Activated CD4-positive, alpha-beta T cell treated with anti-CD3 and anti-CD28 coated beads for 4 hours (primary cell): ENCODE measurements around the gene NGEF.

Experiments used
- DNase-seq, 2 donors: peaks; one replicate each; pipeline ENCODE4 v3.0.0-alpha.2; 2020

The NGEF gene

DNA sequence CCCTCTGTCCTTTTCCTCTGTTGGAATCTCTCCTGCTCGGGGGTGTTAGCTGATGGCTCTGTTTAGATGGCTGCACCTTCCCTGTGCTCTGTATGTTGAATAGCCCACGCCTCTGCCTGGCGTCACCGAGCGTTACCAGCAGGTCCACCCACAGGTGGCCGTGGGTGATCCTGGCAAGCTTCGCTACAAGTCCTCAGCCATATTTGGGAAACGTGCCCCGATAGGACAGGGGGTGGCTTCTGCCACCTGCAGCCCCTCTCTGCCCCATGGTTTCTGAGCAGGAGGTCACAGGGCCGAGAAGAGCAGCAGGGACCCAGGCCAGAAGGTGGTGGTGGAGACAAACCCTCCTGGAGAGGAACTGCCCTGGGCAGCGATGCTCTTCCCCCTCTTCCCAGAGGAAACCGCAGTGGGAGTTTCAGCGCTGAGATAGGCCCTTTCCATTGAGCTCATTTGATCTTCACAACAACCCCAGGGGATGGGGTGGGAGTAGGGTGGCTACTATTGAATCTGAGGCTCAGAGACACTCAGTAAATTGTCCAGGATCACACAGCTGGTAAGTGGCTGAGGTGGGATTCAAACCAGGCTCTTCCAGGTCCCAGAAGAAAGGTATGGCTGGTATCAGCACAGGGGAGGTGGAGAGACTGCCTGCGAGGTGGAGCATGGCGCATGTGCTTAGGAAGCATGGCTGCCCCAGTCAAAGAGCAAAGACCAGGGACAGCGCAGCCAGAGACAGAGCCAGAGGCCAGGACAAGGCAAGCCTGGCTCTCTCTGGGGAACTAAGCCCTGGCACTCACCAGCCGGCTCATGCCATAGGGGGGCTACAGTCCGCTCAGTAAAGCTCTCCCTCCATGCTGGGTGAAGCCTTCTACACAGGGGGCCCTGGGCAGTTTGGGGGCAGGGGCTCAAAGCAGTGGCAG lies 15.0 kb downstream of the NGEF start:
- no peak for DNase-seq

DNA sequence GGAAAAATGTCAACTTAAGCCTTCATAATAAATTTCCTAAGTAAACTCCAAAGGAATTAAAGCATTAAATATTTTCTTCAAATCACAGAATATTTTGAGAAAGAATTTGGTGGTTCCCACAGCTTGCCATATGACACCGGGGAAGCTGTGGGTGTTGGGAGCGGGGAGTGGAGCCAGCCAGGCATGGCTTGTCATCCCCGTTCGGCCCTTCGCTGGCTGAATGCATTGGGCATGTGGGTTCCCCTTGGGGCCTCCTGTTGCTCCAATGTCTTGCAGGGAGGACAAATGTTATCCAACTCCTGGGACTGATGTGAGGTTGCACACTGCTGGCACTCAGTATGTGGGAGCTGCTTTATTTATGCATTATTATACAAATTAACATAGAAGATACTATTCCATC lies 18.6 kb downstream of the NGEF start:
- no peak for DNase-seq

DNA sequence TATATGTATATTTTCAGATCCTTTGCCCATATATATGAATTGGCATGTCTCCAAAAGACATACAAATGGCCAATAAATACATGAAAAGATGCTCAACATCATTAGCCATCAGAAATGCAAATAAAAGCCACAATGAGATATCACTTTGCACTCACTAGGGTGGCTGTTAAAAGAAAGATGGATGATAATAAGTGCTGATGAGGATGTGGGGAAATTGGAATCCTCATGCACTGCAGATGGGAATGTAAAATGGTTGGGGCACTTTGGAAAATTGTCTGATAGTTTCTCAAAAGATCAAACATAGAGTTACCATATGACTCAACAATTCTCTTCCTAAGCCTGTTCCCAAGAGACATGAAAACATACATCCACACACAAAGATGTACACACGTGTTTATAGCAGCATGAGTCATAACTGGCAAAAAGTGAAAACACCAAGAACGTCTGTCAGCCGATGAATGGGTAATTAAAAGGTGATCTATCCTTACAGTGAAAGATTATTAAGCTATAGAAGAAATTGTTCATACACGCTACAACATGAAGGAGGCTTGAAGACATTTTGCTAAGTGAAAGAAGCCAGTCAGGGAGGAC lies 19.7 kb downstream of the NGEF start:
- DNase-seq: no peak

DNA sequence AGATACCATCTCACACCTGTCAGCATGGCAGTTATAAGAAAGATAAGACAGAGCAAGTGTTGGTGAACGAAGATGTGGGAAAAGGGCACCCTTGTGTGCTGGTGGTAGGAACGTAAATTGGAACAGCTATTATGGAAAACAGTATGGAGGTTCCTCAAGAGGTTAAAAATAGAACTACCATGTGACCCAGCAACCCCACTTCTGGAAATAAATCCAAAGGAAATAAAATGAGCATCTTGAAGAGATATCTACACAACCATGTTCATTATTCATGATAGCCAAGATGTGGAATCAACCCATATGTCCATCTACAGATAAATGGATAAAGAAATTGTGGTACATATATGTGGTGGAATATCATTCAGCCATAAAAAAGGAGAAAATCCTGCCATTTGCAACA lies 26.9 kb downstream of the NGEF start:
- no peak for DNase-seq

DNA sequence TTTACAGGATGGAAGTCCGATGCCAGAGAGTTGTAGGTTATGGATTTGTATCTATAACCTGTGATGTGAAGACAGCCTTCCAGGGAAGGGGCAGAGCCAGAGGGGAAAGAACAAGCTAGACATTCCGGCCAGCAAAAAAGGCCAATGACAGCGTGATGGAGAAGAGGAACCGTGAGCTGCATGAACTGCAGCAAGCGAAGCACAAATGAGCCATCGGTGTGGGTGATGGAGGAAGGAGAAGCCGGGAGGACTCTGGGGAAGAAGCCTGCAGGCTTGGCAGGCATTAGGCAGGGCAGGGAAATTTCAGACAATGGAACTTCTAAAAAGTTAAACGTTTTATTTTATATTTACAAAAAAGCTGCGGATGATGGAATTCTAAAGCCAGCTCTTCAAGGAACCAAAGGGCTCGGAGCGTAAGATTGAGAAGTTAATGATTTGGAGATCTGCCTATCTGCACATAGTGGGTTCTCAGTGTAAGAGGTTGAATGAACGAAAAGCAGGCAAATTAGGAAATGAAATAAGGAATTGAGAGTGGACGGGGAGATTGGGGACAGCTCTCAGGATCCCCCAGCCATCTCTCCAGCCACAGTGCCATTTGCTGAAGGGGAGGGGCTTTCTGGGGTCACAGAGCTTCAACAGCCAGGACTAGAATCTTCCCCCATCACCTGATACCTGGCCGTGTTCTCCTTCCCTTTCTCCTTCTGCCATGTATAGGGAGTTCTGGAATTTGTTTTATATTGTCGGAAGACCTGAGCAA lies 28.4 kb downstream of the NGEF start:
- no peak for DNase-seq

DNA sequence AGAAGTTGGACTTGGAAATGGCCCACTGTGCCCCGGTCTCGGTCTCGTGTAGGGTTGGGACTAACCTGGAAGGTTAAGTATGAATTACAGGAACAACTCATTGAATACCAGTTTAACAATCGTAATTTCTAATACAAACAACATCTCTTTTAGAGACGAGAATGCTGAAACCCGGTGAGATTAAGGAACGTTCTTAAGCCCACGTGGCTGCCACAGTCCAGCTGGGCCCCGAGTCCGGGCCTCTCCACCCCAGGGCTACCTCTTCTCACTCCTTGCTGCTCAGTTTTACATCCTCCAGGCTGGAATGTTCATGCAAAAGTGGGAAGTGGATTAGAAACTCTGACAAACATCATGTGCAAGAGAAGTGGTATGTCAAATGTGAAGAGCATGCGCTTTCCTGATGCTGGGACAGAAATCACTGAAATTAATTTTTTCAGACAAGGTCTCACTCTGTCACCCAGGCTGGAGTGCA lies 29.4 kb downstream of the NGEF start:
- DNase-seq: no peak

DNA sequence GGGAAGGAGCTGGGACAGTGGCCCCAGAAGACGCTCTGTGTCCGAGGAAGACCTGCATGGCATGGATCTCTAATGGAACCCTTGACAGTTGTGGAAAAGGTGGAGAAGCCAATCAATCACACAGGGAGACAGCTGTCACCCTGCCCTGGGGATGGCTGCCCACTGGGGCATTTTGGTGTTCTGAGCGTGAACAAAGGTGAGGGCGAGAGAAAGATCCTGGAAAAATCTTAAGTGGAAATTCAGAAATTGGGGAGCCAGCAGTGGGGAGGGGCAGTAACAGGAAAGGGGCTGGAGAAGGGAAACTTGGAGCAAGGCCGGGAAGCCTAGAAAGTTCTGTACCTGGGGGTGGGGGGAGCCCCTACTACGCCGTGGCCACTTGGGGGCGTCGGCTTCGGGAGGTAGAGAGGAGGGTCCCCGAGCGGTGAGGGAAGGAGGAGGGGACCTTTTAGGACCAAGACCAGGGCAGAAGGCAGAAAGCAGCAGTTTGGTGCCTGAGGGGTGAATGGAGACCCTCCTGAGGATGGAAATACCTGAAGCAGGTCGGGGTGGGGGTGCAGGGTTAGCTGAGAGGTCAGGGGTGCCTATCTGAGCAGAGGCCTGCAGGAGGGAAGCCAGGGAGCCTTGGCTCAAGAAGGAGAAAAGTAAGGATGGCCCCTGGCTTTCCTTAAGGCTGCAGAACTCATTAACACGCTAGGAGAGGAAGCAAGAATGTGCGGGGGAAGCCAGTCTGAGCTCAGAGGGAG lies 30.0 kb downstream of the NGEF start:
- no peak for DNase-seq

DNA sequence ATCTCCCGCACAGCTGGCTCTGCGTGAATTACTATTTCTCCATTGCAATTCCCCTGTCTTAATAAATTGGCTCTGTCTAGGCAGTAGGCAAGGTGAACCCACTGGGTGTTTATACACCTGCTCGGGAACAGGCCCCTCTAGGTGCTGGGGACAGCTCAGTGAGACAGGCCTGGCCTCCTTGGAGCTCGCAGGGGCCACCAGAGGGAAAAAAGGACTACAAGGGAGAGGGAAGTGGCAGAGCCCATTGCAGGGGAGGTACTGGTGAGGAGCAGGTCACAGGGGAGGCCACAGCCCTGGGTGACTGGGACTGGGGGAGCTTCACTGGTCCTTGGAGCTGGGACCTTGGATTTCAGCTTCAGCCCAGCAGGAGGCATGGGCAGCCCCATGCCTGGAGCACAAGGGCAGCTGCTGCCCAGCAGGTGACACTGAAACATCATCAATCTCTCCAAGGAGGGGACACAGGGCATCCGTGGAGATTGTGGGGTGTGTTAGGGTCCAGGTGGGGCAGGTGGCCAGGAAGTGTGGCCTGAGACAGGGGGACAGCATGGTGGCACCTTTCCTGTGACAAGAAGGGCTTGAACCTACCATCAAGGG lies 31.2 kb downstream of the NGEF start:
- no peak for DNase-seq

DNA sequence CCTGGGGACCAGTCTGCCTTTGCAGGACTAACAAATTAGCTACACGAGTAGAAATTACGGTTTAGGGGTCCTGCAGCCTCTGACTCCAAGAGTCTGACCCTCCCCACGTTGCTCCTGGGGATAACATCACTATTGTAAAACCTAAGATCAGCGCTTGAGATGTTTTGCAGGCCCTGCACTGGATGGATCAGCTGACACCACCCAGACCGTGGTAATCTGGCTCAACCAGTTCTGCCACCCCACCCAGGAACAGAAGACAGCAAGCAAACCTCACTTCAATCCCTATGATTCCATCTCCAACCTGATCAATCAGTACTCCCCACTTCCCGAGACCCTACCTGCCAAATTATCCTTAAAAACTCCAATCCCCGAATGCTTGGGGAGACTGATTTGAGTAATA lies 31.7 kb downstream of the NGEF start:
- no peak for DNase-seq

DNA sequence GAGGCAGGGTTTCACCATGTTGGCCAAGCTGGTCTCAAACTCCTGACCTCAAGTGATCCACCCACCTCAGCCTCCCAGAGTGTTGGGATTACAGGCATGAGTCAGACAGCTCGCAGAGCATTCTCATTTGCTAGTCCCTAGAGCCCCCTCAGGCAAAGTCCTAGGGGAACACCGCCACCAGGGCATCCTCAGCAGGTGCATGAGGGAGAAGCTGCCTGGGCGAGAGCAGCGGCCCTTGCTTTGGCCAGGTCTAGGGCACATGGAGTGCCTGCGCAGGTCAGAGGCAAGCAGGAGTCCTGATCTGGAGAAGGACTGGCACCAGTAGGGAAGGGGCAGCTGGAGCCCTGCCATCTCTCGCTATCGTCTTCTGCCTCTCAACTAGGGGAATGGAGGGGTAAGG lies 32.4 kb downstream of the NGEF start:
- DNase-seq: no peak

DNA sequence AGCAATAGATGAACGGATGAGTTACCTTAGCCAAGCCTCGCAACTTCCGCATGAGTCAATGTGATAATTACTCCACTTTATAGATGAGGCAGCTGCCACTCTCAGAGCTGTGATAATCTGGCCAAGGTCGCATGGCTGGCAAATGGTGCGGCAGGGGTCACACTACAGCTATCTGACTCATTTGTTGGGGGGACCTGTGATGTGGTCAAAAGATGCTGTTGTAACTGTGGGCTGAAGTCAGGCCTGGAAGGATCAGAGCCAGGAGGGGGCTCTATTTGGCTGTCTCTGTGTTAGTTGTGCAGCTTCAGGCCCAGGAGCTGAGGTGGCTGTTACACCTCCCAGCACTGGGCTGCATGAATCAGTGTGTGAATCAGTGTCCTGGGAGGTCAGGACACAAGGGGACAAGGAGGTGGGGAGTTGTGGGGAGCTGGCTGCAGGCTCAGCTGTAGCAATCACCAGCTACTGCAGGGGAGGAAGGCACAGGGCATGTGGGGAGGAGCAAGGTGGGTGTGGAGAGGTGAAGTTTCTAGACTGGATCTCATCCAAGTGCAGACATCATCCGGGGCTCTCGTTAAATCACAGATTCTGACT lies 33.1 kb downstream of the NGEF start:
- no peak for DNase-seq

DNA sequence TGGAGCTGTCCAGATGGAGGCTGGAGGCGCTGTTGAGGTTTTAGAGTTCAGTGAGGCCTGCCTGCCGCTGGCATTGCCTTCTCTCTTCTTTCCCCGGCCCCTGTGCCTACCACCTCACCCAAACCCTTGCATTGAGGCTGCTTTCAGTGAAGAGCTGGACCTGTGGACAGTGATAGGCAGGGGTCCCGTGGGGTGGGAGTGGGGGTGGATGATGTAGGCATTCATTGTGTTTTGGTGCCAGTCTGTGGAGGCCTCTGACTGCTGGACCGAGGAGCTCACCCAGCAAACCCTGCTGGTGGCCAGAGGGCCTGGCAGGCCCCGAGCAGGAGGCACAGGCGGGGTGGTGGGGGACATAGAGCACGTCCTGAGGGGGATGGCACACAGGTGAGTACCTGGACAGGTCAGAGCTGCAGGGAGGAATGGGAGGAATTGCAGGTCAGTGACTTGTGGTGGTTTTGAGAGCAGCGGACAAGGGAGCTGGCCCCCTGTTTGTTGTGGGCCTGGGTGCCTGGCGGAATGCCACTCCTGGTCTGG lies 35.6 kb downstream of the NGEF start:
- no peak for DNase-seq

DNA sequence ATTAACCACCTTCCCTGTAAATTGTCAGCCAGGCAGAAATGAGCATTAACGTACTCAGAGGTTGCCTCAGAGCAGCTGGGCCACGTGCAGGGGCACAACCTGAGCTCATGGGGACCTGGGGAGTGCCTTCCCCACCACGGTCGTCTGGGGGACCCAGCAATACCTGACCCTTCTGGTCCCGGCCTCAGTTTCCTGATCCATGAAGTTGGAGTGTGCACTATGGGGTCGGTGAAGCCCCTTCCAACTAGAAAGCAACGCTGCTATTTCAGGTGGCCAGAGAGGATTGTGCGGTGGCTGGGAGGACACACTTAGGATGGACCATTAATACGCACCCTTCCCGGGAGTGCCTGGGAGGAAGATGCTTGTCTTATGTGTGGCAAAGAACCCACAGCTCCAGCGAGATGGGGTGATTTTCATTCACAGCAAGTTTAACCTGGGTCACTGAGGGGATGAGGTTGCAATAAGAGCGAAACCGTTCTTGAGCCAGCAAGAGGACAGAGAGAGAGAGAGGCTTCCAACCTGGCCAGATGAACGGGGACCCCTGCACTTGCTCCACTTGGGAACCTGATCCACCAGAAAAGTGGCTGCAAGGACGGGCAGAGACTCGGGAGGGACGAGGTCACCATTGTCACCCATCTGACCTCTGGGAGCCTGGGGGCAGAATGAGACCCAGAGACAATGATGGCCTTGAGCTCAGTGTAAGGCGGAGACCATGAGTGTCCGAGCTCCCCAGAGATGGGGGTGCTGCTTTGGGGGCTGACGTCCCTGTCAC lies 36.2 kb downstream of the NGEF start:
- DNase-seq: no peak

DNA sequence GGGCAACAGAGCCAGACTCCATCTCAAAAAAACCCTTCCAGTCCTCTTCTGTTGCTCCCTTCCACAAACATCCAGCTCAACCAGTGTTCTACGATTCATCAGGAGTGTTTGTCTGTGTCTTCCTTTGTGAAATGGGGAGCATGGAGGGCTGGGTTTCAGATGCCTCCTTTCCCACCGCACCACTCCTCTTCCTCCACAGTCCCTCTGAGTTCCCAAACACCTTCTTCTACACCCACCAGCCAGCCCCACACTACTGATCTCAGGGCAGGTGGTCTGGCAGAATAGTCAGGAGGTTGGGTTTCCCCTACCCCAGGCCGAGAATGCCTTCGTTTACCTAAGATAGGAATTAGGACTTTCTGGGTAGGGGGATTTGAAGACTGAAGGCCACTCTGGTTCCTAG lies 36.9 kb downstream of the NGEF start:
- DNase-seq: no peak

DNA sequence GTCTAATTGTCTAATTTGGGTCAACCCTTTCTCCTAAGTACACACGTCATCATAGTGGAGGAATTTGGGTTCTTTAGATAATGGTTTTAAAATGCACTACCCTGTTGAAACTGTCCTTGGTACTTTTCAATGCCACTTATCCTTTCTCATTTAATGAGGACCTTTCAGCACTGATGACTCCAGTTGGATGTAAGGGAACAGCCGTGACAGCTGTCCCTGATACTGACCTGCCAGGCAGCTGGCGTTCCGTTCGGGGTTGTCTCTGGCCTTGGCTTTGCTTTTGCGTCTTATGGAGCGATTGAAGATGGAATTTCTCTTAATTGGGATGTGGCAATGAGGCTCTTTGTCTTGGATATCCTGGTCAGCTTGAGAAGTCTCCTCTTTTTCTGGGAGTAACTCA lies 38.7 kb downstream of the NGEF start:
- no peak for DNase-seq

DNA sequence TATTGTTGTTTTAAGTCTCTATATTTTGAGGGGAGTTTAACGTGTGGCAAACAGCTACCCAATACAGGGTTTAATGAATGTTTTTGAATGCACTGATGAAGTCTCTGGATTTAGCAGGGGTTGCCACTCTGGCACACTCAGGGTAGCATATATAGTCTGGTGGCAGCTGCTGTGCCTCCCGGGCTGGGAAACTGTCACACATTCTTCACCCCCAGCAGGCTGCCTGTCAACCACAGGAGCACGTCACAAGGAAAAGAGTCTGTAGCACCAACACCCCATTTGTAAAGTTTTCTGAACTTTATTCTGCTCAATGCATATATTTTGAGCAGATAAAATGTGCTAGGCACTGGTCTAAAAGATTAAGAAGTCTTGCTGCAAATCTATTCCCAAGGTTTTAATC lies 39.3 kb downstream of the NGEF start:
- DNase-seq: no peak

DNA sequence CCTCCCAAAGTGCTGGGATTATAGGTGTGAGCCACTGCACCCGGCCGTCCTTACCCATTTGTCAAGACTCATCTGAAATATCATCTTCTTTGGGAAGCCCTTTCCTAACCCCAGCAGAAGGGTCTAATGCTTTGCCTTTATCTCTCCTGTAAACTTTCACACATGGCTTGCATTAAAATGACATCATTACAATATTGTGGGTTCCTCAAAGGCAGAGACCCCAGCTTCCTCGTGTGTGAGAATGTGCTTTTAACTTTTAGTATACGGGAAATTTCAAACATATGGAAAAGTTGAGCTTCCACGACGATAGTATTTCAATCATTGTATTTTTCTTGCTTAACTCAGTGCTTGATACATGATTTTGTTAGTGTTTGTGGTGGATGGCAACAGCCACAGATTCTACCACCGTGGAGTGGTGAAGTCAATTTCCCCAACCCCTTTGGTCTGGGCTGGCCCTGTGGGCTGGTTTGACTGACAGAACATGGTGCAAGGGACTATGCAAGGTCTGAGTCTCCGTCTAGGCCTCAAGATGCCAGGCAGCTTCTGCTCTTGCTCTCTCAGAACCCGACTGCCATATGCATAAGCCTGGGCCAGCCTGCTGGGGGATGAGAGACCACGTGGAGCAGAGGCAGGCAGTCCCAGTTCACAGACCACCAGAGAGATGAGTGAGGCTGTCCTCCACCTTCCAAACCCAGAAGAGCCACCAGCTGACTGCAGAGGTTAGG lies 39.9 kb downstream of the NGEF start:
- no peak for DNase-seq

DNA sequence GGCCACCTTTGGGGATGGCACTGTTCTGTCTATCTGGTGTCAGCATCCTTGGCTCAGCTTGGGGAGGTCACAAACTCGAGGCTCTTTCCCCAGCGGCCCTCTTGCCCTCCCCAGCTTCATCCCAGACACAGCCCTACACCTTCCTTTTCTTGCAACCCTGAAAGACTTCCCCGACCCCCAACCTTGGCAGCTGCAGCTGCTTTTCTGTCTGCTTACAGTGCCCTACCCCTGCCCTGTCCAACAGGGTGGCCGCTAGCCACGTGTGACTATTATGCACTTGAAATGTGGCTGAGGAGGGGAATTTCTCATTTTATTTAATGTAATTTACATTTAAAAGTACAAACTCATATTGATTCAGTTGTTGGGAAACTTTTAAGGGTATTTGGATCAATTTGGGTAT lies 41.3 kb downstream of the NGEF start:
- DNase-seq: no peak

DNA sequence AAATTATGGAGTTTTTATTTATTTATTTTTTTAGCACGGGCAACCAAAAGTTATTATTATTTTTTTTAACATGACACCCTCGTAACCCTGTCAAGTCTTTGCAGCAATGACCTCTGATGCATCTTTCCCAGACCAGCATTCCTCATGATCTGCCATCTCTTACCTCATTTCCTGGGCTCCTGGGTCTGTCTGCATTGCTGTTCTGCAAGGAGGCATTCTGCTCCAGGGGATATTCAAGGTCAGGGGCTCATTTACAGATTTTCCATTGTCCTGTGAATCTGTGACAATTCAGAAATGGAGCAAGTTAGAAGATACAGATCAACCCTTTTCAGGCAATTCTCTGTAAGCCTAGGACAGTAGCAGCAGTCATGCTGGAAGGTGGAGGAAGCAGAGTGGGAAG lies 43.0 kb downstream of the NGEF start:
- no peak for DNase-seq

DNA sequence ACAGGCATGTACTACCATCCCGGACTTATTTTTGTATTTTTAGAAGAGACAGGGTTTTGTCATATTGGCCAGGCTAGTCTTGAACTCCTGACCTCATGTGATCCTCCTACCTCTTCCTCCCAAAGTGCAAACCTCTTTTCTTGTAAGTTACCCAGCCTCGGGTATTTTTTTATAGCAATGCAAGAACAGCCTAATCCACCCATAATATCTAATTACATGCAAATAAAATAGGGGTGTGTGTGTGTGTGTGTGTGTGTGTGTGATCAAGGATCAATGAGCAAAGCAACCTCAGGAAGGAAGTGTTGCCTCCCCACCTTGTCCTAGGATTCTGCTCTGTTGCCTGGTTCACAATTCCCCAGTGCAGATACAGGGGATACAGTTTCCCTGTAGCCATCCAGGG lies 45.6 kb downstream of the NGEF start:
- no peak for DNase-seq

DNA sequence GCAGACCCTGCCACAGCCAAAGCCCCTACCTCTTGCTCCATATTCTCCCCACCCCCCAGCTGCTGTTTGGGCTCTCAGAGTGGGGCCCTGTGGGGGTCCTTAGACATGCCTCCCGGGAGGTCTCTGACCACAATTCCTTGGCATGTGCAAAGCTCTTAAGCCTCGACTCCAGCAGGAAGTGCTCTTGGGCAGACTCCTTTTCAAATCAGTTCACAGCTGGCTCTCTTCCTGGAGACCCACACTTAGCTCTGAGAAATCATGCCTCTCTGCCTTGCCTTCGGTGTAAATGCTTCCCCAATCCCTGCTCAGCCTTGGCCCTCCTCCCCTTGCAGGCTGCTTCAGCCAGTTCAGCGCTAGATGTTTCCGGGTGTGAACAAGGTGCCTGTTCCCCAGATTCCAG lies 46.9 kb downstream of the NGEF start:
- no peak for DNase-seq
